ENCODE measurements around the gene ATG16L2. TPM values are rescaled to one million over a fixed set of nuclear protein-coding genes. Genes with fewer than 3 reads are reported as not detected.

ATG16L2 gene
- total and polyA plus RNA-seq, 4 donors, result 4.7 to 17.8 (median 7.4) TPM

DNA sequence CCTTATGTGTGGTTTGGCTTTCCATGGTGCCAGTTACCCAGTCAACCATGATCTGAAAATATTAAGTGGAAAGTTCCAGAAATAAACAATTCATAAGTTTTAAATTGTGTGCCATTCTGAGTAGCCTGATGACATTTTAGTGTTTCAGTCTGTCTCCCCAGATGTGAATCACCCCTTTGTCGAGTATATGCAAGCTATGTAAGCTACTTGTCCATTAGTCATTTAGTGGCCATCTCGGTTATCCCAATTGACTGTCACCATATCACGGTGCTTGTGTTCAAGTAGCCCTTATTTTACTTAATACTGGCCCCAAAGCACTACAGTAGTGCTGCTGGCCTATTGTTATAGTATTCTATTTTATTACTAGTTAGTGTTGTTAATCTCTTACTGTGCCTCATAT, 44.9 kb downstream of the ATG16L2 start (continued):
- TF ChIP-seq JUND (IDR thresholded peaks at IDR 0.05), result no peak
- TF ChIP-seq HNF4G (IDR thresholded peaks at IDR 0.05), result no peak
- TF ChIP-seq TAF1 (conservative IDR thresholded peaks at IDR 0.05), result no peak
- TF ChIP-seq NR2F2 (IDR thresholded peaks at IDR 0.05), result no peak
- TF ChIP-seq, protein P1, sequence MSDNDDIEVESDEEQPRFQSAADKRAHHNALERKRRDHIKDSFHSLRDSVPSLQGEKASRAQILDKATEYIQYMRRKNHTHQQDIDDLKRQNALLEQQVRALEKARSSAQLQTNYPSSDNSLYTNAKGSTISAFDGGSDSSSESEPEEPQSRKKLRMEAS (IDR thresholded peaks at IDR 0.05), result no peak
- no peak for TF ChIP-seq HNF4A (conservative IDR thresholded peaks at IDR 0.05)
- no peak for TF ChIP-seq FOXA1 (IDR thresholded peaks at IDR 0.05)
- no peak for TF ChIP-seq SP1 (IDR thresholded peaks at IDR 0.05)
- TF ChIP-seq, protein P2, sequence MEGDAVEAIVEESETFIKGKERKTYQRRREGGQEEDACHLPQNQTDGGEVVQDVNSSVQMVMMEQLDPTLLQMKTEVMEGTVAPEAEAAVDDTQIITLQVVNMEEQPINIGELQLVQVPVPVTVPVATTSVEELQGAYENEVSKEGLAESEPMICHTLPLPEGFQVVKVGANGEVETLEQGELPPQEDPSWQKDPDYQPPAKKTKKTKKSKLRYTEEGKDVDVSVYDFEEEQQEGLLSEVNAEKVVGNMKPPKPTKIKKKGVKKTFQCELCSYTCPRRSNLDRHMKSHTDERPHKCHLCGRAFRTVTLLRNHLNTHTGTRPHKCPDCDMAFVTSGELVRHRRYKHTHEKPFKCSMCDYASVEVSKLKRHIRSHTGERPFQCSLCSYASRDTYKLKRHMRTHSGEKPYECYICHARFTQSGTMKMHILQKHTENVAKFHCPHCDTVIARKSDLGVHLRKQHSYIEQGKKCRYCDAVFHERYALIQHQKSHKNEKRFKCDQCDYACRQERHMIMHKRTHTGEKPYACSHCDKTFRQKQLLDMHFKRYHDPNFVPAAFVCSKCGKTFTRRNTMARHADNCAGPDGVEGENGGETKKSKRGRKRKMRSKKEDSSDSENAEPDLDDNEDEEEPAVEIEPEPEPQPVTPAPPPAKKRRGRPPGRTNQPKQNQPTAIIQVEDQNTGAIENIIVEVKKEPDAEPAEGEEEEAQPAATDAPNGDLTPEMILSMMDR (IDR thresholded peaks at IDR 0.05; ENCODE audit: low read depth, low read length, missing input control), result no peak

DNA sequence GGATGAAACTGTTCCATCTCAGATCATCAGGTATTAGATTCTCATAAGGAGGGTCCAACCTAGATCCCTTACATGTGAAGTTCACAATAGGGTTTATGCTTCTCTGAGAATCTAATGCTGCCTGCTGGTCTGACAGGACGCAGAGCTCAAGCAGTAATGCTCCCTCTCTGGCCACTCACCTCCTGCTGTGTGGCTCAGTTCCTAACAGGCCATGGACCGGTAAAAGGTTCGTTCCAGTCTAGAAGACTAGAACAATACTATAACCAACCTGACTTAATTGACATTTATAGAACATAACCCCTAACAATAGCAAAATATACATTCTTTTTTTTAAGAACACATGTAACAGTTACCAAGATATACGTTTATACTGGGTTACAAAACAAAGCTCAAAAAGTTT, 45.8 kb downstream of the ATG16L2 start:
- Histone ChIP-seq H3K36me3 (ENCODE audit: control insufficient read depth in 4 of 4, insufficient read depth in 3 of 4, low read depth in 1 of 4, low read length in 3 of 4) (peaks cover 0 to 7% (median 3%) of the 10 kb centered on the region in 4 donors), H3K4me1 (ENCODE audit: control insufficient read depth in 4 of 4, insufficient read depth in 4 of 4, low read length in 3 of 4) (no peaks in the 10 kb centered on the region), H3K9me3 (ENCODE audit: control insufficient read depth in 4 of 4, low read length in 3 of 4) (no peaks in the 10 kb centered on the region), H3K4me3 (ENCODE audit: low read depth in 1 of 3, low read length in 3 of 3) (no peak overlapping the region), H3K9ac (ENCODE audit: low read depth in 1 of 2, low read length in 2 of 2) (no peak overlapping the region), H3K27me3 (ENCODE audit: control insufficient read depth in 4 of 4, insufficient read depth in 4 of 4, low read length in 3 of 4) (no peaks in the 10 kb centered on the region), H3K27ac (ENCODE audit: low read depth in 1 of 2, low read length in 2 of 2) (no peak overlapping the region)
- TF ChIP-seq FOXA1 (IDR thresholded peaks at IDR 0.05) (no peak), JUND (IDR thresholded peaks at IDR 0.05) (no peak)
- TF ChIP-seq, protein P3, sequence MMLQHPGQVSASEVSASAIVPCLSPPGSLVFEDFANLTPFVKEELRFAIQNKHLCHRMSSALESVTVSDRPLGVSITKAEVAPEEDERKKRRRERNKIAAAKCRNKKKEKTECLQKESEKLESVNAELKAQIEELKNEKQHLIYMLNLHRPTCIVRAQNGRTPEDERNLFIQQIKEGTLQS (IDR thresholded peaks at IDR 0.05), result no peak
- TF ChIP-seq, protein P2 (IDR thresholded peaks at IDR 0.05; ENCODE audit: low read depth, low read length, missing input control), result no peak
- WGBS, result 93% methylated on average over 4 of the region's 4 CpGs
- no peak for DNase-seq (ENCODE audit: low spot score)

DNA sequence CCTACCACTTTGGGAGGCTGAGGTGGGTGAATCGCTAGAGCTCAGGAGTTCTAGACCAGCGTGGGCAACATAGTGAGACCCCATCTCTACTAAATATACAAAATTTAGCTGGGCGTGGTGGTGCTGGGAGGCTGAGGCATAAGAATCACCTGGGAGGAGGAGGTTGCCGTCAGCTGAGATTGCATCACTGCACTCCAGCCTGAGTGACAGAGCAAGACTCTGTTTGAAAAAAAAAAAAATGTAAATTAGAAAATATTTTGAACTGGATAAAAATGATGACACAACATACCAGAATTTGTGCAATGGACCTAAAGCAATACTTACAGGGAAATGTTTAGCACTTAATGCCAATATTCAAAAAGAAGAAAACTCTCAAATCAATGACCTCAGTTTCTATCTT, 46.4 kb downstream of the ATG16L2 start:
- H3K9ac ChIP-seq (ENCODE audit: low read depth in 1 of 2, low read length in 2 of 2), result no peak overlapping the region
- H3K36me3 ChIP-seq (ENCODE audit: control insufficient read depth in 4 of 4, insufficient read depth in 3 of 4, low read depth in 1 of 4, low read length in 3 of 4), result peaks cover 0 to 7% (median 3%) of the 10 kb centered on the region in 4 donors
- no peak overlapping the region for H3K4me3 ChIP-seq (ENCODE audit: low read depth in 1 of 3, low read length in 3 of 3)
- H3K9me3 ChIP-seq (ENCODE audit: control insufficient read depth in 4 of 4, low read length in 3 of 4), result no peaks in the 10 kb centered on the region
- WGBS, result 96% methylated on average over 4 of the region's 4 CpGs
- no peak overlapping the region for H3K27ac ChIP-seq (ENCODE audit: low read depth in 1 of 2, low read length in 2 of 2)
- no peaks in the 10 kb centered on the region for H3K27me3 ChIP-seq (ENCODE audit: control insufficient read depth in 4 of 4, insufficient read depth in 4 of 4, low read length in 3 of 4)
- no peak for DNase-seq (ENCODE audit: low spot score)
- no peak for TF ChIP-seq NR2F2 (IDR thresholded peaks at IDR 0.05)
- TF ChIP-seq TAF1 (conservative IDR thresholded peaks at IDR 0.05), result no peak
- TF ChIP-seq JUND (IDR thresholded peaks at IDR 0.05), result no peak
- no peaks in the 10 kb centered on the region for H3K4me1 ChIP-seq (ENCODE audit: control insufficient read depth in 4 of 4, insufficient read depth in 4 of 4, low read length in 3 of 4)

DNA sequence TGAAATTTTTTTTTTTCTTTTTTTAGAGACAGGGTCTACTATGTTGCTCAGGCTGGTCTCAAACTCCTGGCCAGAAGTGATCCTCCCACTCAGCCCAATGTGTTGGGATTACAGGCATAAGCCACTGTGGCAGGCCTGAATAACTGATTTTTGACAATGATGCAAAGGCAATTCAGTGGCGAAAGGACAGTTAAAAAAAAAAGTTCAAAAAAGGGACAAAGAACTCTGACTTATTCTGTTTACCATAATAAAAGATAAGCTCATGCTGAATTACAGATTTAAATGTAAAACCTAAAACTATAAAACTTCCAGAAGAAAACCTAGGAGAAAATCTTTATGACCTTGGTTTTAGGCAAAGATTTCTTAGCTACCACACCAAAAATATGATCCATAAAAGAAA, 48.9 kb downstream of the ATG16L2 start:
- WGBS, result 85% methylated on average over 1 of the region's 1 CpG
- no peaks in the 10 kb centered on the region for H3K9me3 ChIP-seq (ENCODE audit: control insufficient read depth in 4 of 4, low read length in 3 of 4)
- TF ChIP-seq RXRA (IDR thresholded peaks at IDR 0.05) (peak in 1 of 2 donors; percentile 6), GABPA (IDR thresholded peaks at IDR 0.05 in 1 of 2, conservative IDR thresholded peaks at IDR 0.05 in 1 of 2) (no peak), TAF1 (conservative IDR thresholded peaks at IDR 0.05) (no peak)
- TF ChIP-seq, protein P4, sequence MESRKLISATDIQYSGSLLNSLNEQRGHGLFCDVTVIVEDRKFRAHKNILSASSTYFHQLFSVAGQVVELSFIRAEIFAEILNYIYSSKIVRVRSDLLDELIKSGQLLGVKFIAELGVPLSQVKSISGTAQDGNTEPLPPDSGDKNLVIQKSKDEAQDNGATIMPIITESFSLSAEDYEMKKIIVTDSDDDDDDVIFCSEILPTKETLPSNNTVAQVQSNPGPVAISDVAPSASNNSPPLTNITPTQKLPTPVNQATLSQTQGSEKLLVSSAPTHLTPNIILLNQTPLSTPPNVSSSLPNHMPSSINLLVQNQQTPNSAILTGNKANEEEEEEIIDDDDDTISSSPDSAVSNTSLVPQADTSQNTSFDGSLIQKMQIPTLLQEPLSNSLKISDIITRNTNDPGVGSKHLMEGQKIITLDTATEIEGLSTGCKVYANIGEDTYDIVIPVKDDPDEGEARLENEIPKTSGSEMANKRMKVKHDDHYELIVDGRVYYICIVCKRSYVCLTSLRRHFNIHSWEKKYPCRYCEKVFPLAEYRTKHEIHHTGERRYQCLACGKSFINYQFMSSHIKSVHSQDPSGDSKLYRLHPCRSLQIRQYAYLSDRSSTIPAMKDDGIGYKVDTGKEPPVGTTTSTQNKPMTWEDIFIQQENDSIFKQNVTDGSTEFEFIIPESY (IDR thresholded peaks at IDR 0.05), result no peak
- peaks cover 0 to 15% (median 11%) of the 10 kb centered on the region in 4 donors for H3K36me3 ChIP-seq (ENCODE audit: control insufficient read depth in 4 of 4, insufficient read depth in 3 of 4, low read depth in 1 of 4, low read length in 3 of 4)
- no peak overlapping the region for H3K4me3 ChIP-seq (ENCODE audit: low read depth in 1 of 3, low read length in 3 of 3)
- no peaks in the 10 kb centered on the region for H3K4me1 ChIP-seq (ENCODE audit: control insufficient read depth in 4 of 4, insufficient read depth in 4 of 4, low read length in 3 of 4)
- H3K27ac ChIP-seq (ENCODE audit: low read depth in 1 of 2, low read length in 2 of 2), result no peak overlapping the region
- H3K9ac ChIP-seq (ENCODE audit: low read depth in 1 of 2, low read length in 2 of 2), result no peak overlapping the region
- H3K27me3 ChIP-seq (ENCODE audit: control insufficient read depth in 4 of 4, insufficient read depth in 4 of 4, low read length in 3 of 4), result no peaks in the 10 kb centered on the region
- DNase-seq (ENCODE audit: low spot score), result no peak

Data from liver (tissue), 9 donors.